Suppressor macrophage treated with lipopolysaccharide for 1 hour (primary cell): ENCODE measurements around the gene ETAA1.

Source experiments
- DNase-seq, 3 donors: peaks; one replicate each; pipeline ENCODE4 v3.0.0-alpha.2; 2020 to 2022

ETAA1 gene

DNA sequence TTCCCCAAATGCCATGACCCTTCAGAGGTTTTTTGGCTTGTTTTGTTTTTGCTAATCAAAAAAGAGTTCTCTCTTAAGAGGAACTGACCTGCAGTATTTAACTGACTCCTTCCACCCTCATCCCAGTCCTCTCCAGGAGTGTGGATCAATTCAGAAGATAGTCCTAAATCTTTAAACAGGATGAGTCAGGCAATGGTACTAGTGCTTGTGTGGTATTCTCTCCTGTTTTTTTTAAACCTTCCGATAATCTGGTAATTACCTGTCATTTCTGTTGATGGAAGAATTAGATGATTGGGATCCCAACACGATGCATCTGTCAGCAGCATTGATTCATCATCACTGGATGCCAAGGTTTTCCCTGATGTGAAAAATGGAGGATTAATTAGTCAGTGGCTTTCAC lies 41.2 kb downstream of the ETAA1 start:
- DNase-seq, result no peak

GRCh38 chr2:67445652-67446268 lies 48.6 kb downstream of the ETAA1 start:
- no peak for DNase-seq

DNA sequence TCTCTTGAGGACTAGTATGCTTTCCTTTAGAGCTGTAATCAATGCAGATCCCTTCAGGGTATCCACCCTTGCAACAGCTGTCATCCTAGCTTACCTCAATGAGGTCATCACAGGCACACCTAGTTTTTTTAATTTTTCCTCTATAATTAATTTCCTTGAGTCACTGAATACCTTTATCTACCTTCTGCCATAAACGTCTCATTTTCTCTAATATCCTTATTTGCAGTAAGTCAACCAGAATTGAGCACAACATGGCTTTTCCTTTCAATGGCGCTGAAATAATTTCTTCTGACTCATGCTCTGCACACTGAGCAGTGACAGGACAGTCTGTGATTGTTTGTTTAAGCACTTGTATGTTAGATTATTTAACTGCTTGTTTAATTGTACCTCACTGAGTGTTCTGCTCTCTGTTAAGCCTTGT lies 49.4 kb downstream of the ETAA1 start:
- no peak for DNase-seq

DNA sequence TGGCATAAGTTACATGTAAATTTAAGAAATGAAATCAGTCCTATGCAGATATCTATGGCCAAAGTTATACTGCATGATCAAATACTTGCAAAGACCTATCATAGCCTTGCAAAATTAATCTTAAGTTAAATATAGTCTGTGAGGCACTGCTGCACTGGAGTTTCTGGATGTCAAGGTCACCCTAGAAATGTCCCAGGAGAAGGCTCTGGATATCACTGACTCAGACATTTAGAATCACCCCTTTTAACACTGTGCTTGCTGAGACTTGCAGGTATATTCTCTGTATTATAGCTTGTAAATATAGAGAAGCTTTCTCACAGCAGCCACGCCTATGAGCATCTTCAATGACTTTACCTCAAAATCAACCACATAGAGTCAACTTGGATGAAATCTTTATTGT lies 51.5 kb downstream of the ETAA1 start:
- DNase-seq, result no peak

GRCh38 chr2:67451086-67451832 lies 54.1 kb downstream of the ETAA1 start:
- no peak for DNase-seq

DNA sequence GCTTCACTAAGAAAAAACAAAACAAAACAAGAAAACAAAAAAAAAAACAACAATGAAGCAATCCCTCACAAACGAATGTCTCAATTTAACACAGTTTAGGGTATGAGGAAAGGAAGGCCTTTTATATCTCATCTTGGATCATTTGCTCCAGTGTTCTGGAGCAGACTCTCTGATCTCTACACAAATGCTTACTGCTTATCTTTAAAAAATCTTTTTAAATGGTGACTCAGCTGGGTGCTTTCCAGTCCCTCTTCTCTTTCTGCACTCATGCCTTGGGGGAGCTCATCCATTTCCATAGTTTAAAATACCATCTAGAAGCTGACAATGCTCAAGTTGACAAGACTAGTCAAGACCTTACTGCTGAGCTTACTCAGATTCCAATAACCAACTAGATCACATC lies 56.2 kb downstream of the ETAA1 start:
- DNase-seq, result no peak

- no peak for DNase-seq
Measured at GRCh38 chr2:67455219-67456142, 58.3 kb downstream of the ETAA1 start.

DNA sequence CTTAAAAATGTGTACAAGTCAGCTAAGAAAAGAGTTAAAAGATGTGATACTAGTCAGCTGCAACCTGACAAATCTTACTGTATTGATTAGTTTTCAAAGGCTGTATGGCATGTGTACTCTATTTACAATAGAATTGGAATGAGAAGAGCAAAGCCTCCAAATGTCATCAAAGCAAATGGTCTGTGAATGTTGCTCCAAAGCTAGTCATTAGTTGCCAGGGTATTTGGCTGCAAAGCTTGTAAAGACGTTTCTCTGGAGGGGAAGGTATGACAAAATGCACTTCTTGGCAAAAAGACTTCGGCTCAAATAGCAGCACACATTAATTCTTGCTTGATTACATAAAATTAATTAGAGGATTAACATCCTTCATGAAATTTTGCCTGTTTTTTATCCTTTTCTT lies 59.3 kb downstream of the ETAA1 start:
- DNase-seq, result no peak

GRCh38 chr2:67457699-67458098 lies 60.6 kb downstream of the ETAA1 start:
- DNase-seq, result no peak

GRCh38 chr2:67459761-67460160 lies 62.6 kb downstream of the ETAA1 start:
- no peak for DNase-seq
